Stimulated activated CD4-positive, alpha-beta T cell treated with anti-CD3 and anti-CD28 coated beads, Interleukin-4, amount 100 ng/mL, for 1 hour (primary cell): ENCODE data around the gene C6orf89.

Experiments
- DNase-seq: peaks from one replicate; pipeline ENCODE4 v3.0.0-alpha.2; 2020

Gene C6orf89

GRCh38 chr6:36852481-36853147, 33.1 kb upstream of the C6orf89 start:
- DNase-seq: no peak

GRCh38 chr6:36853325-36853724, 32.4 kb upstream of the C6orf89 start:
- DNase-seq: no peak

GRCh38 chr6:36855750-36856149, 30.0 kb upstream of the C6orf89 start:
- no peak for DNase-seq

- no peak for DNase-seq
Observed at GRCh38 chr6:36856277-36856676, 29.5 kb upstream of the C6orf89 start.

- no peak for DNase-seq
Observed at GRCh38 chr6:36857325-36857724, 28.4 kb upstream of the C6orf89 start.

- no peak for DNase-seq
Observed at GRCh38 chr6:36858407-36858981, 27.3 kb upstream of the C6orf89 start.

GRCh38 chr6:36860126-36860525, 25.6 kb upstream of the C6orf89 start:
- no peak for DNase-seq

GRCh38 chr6:36862164-36862847, 23.4 kb upstream of the C6orf89 start:
- DNase-seq: no peak

- no peak for DNase-seq
Observed at GRCh38 chr6:36862848-36863382, 22.8 kb upstream of the C6orf89 start.

GRCh38 chr6:36863670-36864540, 21.8 kb upstream of the C6orf89 start:
- no peak for DNase-seq

- no peak for DNase-seq
Observed at GRCh38 chr6:36865835-36866234, 19.9 kb upstream of the C6orf89 start.

- no peak for DNase-seq
Observed at GRCh38 chr6:36867471-36868224, 18.1 kb upstream of the C6orf89 start.

- no peak for DNase-seq
Observed at GRCh38 chr6:36871686-36872085, 14.1 kb upstream of the C6orf89 start.

- no peak for DNase-seq
Observed at GRCh38 chr6:36873115-36873514, 12.6 kb upstream of the C6orf89 start.

GRCh38 chr6:36873612-36874442, 11.9 kb upstream of the C6orf89 start:
- DNase-seq: no peak

GRCh38 chr6:36874443-36875249, 11.1 kb upstream of the C6orf89 start, which contains the start of gene PPIL1:
Gene PPIL1, minus strand, starts transcription at chr6:36874803. Its CDS starts 31 bp downstream, at chr6:36874772.
- peak; percentile 79 for DNase-seq

- no peak for DNase-seq
Observed at GRCh38 chr6:36875250-36875633, 10.5 kb upstream of the C6orf89 start.

- no peak for DNase-seq
Observed at GRCh38 chr6:36884610-36885009, 1.1 kb upstream of the C6orf89 start.

- DNase-seq: no peak
Observed at GRCh38 chr6:36886950-36887618, 1.3 kb downstream of the C6orf89 start.
